GM12874 (cell line): ENCODE data around the gene CIRBP.

Experiments used
- CTCF ChIP-seq: IDR thresholded peaks from 2 replicates; pipeline ENCODE4 v1.5.1; 2011; ENCODE audit warnings: low read depth, mild to moderate bottlenecking, control low read depth, low read length, moderate library complexity; ENCODE audit not compliant: insufficient read depth

CIRBP gene

GRCh38 chr19:1269065-1269477, at the start of gene CIRBP:
CIRBP (plus strand) TSS chr19:1269332; CDS start chr19:1270934, 1,602 bp downstream.
- no peak for TF ChIP-seq CTCF

GRCh38 chr19:1219786-1220476, 49.2 kb upstream of the CIRBP start:
- no peak for TF ChIP-seq CTCF

GRCh38 chr19:1220477-1220930, 48.6 kb upstream of the CIRBP start:
- peak; percentile 34; the same call in 1 of the 2 replicates for TF ChIP-seq CTCF

- TF ChIP-seq CTCF = peak; percentile 59
Measured at GRCh38 chr19:1220976-1221903, 47.9 kb upstream of the CIRBP start.

GRCh38 chr19:1221904-1222255, 47.3 kb upstream of the CIRBP start:
- no peak for TF ChIP-seq CTCF

GRCh38 chr19:1222394-1222793, 46.7 kb upstream of the CIRBP start:
- TF ChIP-seq CTCF = peak; percentile 16; the same call in 1 of the 2 replicates

GRCh38 chr19:1223018-1223855, 45.9 kb upstream of the CIRBP start:
- peak; percentile 70 for TF ChIP-seq CTCF
